Endothelial cell (in vitro differentiated cells): ENCODE data around the gene ANAPC10. TPM values are rescaled to one million over a fixed set of nuclear protein-coding genes. Genes with fewer than 3 reads are reported as not detected.

Source experiments
- DNase-seq: peaks from one replicate; pipeline ENCODE4 v3.0.0; 2021; ENCODE audit warnings: low spot score
- H3K27ac Mint-ChIP-seq: one replicate; pipeline ENCODE4 v1.8.0; 2021; ENCODE audit warnings: mixed read lengths, inconsistent platforms; ENCODE audit not compliant: unreplicated experiment
- H3K27me3 Mint-ChIP-seq: one replicate; pipeline ENCODE4 v1.8.0; 2021; ENCODE audit warnings: mild to moderate bottlenecking, moderate library complexity, mixed read lengths, inconsistent platforms; ENCODE audit not compliant: unreplicated experiment
- H3K36me3 Mint-ChIP-seq: one replicate; pipeline ENCODE4 v1.8.0; 2021; ENCODE audit warnings: mild to moderate bottlenecking, low read depth, mixed read lengths, inconsistent platforms; ENCODE audit not compliant: unreplicated experiment
- H3K4me1 Mint-ChIP-seq: one replicate; pipeline ENCODE4 v1.8.0; 2021; ENCODE audit warnings: mild to moderate bottlenecking, mixed read lengths, inconsistent platforms; ENCODE audit not compliant: unreplicated experiment
- H3K4me3 Mint-ChIP-seq: one replicate; pipeline ENCODE4 v1.8.0; 2021; ENCODE audit warnings: mild to moderate bottlenecking, mixed read lengths, inconsistent platforms; ENCODE audit not compliant: unreplicated experiment
- H3K9me3 Mint-ChIP-seq: one replicate; pipeline ENCODE4 v1.8.0; 2021; ENCODE audit warnings: mixed read lengths, inconsistent platforms; ENCODE audit not compliant: unreplicated experiment
- total RNA-seq: library from RNA; stranded (reverse); fragmentation: NEBNext Ultra II Directional; extraction: Animal tissue kit (Norgen Biotek cat#: 25700); gene quantifications from one replicate; pipeline ENCODE4 v1.2.1, GENCODE V29; 2021; ENCODE audit not compliant: unreplicated experiment
- TF ChIP-seq, protein P1 (sequence below): fragments of 200-600 bp; sonication (generic); IDR thresholded peaks from one replicate; pipeline ENCODE4 v1.5.0; 2021; ENCODE audit warnings: antibody characterized with exemption; ENCODE audit not compliant: unreplicated experiment

Gene ANAPC10
- total RNA-seq, 1 donor from 2014 or later, result 20.2 TPM

DNA sequence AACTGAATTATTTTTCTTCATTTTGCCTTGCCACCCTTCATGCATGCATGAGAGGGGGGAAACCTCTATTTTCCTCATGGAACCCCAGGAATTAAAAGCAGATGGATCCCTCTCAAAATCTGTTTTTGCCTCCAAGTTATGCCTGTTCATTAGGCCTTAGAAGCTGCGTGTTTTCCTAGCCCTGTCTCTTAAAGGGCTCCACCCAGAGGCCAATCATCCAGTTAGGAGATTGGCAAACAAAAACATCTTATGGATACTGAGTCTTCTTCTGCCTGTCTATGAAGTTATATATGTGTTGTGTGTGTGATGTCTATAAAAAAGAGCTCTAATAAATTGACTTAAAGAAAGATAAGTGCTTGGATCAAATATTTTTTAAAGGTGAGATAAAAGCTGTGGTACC is 142.9 kb downstream of the ANAPC10 start:
- peaks cover 2% of the 10 kb centered on the region for H3K27me3 Mint-ChIP-seq
- DNase-seq, result no peak
- H3K27ac Mint-ChIP-seq, result no peak overlapping the region
- no peak overlapping the region for H3K4me3 Mint-ChIP-seq
- peaks cover 4% of the 10 kb centered on the region for H3K36me3 Mint-ChIP-seq
- H3K4me1 Mint-ChIP-seq, result no peaks in the 10 kb centered on the region
- TF ChIP-seq, protein P1, sequence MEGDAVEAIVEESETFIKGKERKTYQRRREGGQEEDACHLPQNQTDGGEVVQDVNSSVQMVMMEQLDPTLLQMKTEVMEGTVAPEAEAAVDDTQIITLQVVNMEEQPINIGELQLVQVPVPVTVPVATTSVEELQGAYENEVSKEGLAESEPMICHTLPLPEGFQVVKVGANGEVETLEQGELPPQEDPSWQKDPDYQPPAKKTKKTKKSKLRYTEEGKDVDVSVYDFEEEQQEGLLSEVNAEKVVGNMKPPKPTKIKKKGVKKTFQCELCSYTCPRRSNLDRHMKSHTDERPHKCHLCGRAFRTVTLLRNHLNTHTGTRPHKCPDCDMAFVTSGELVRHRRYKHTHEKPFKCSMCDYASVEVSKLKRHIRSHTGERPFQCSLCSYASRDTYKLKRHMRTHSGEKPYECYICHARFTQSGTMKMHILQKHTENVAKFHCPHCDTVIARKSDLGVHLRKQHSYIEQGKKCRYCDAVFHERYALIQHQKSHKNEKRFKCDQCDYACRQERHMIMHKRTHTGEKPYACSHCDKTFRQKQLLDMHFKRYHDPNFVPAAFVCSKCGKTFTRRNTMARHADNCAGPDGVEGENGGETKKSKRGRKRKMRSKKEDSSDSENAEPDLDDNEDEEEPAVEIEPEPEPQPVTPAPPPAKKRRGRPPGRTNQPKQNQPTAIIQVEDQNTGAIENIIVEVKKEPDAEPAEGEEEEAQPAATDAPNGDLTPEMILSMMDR, result no peak
- H3K9me3 Mint-ChIP-seq, result peaks cover 7% of the 10 kb centered on the region

DNA sequence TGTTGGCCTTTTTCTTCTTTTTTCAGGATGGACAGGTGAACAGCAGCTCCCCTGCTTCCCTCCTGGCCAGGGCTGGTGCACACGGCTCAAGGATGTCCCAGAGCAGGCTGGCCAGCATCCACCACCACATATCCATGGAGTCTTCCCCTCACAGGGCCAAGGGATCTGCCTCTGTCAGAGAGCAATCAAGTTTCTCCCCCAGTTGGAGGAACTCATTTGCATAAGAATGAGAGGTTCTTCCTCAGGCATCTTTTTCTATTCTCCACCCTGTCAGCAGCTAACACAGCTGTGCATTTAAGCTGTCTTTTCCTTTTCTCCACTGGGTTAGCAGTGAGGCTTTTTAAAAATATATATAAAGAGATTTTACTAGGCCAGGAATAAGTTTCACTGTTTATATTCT is 143.8 kb downstream of the ANAPC10 start:
- Mint-ChIP-seq H3K36me3 (peaks cover 4% of the 10 kb centered on the region), H3K9me3 (no peaks in the 10 kb centered on the region), H3K4me3 (no peak overlapping the region), H3K4me1 (no peaks in the 10 kb centered on the region), H3K27me3 (peaks cover 2% of the 10 kb centered on the region), H3K27ac (no peak overlapping the region)
- TF ChIP-seq, protein P1, result no peak
- DNase-seq, result no peak

DNA sequence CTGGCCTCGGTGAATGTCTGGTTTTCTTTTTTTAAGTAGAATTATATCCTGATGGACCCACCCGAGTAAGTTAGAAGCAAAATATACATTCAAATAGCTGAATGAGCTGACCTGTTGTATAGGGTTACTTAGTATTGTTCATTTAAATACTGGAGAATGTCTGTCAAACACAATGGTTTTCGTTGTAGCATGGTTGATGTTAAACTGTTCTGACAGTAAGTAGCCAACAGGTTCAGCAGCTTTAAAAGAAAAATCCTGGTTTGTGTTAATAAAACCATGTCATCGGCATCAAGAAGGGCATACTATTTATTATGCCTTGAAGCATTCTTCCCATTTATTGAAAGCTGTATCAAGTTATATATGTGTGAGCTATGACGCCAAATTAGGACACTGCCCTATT is 149.6 kb downstream of the ANAPC10 start:
- H3K27me3 Mint-ChIP-seq, result peaks cover 1% of the 10 kb centered on the region
- no peak overlapping the region for H3K4me3 Mint-ChIP-seq
- H3K36me3 Mint-ChIP-seq, result peaks cover 4% of the 10 kb centered on the region
- H3K27ac Mint-ChIP-seq, result no peak overlapping the region
- TF ChIP-seq, protein P1, result no peak
- no peaks in the 10 kb centered on the region for H3K4me1 Mint-ChIP-seq
- H3K9me3 Mint-ChIP-seq, result no peaks in the 10 kb centered on the region
- DNase-seq, result no peak

DNA sequence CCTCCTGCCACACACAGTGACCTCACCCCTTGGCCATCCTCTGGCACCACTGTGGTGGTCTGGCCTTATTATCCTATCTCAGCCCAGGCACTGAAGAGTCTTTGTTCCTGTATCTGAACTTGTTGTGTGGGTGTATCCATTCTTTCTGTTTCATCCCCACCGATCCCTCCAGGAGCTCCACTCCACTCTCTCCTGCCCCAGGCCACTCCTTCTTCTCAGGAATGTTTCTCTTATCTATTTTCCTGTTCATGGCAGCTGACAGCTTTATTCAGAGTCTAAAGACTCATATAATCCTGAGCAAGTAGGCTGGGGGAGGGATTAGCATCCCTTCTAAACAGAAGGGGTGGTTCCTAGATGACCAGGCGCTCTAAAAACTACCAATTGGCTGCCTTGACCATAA is 150.0 kb downstream of the ANAPC10 start:
- H3K9me3 Mint-ChIP-seq, result no peaks in the 10 kb centered on the region
- TF ChIP-seq, protein P1, result no peak
- peaks cover 4% of the 10 kb centered on the region for H3K36me3 Mint-ChIP-seq
- no peak overlapping the region for H3K27ac Mint-ChIP-seq
- DNase-seq, result no peak
- peaks cover 1% of the 10 kb centered on the region for H3K27me3 Mint-ChIP-seq
- no peak overlapping the region for H3K4me3 Mint-ChIP-seq
- H3K4me1 Mint-ChIP-seq, result no peaks in the 10 kb centered on the region

Other genes starting within 250 kb of the ANAPC10 start
- gene ABCE1, start 115 bp upstream of the ANAPC10 start, total RNA-seq, result 41.7 TPM
- 43.1 TPM for gene OTUD4, start 82.4 kb upstream of the ANAPC10 start, total RNA-seq